Measurements from ENCODE around the gene LIN37. TPM values are rescaled to one million over a fixed set of nuclear protein-coding genes. Genes with fewer than 3 reads are reported as not detected.

The LIN37 gene
- total RNA-seq, 1 experiment from 2014 or later = 12.4 TPM

DNA sequence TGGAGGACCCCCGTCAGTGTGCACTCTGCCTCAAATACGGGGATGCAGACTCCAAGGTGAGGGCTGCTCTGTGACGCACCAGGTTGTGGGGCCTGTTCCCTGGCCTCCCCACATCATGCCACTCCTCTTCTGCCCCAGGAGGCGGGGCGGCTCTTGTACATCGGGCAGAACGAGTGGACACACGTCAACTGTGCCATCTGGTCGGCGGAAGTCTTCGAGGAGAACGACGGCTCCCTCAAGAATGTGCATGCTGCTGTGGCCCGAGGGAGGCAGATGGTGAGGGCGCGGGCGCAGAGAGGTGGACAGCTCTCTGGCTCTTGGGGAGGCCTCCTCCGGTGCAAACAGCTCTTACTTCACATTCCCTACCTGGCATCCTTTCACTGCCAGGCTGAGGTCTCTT lies 19.4 kb upstream of the LIN37 start:
- Mint-ChIP-seq H3K4me3 (ENCODE audit: low read depth, unreplicated experiment) (no peak overlapping the region), H3K27me3 (ENCODE audit: unreplicated experiment) (no peaks in the 10 kb centered on the region), H3K36me3 (ENCODE audit: insufficient read depth, unreplicated experiment) (peaks cover 56% of the 10 kb centered on the region), H3K9me3 (ENCODE audit: low read depth, unreplicated experiment) (no peaks in the 10 kb centered on the region), H3K27ac (ENCODE audit: unreplicated experiment) (no peak overlapping the region), H3K4me1 (ENCODE audit: low read depth, unreplicated experiment) (no peaks in the 10 kb centered on the region)
- intact Hi-C loops (cut with micrococcal nuclease; ENCODE audit: unreplicated experiment) = no loop called here
- CTCF ChIA-PET = interaction anchor here (0.6 kb wide), 1 partner anchor 34 kb away, joined by 5 read pairs; no protein-coding TSS in a partner anchor
- BruUV-seq (replicated peaks) = no TSS peak
- no peak for DNase-seq
- TF ChIP-seq, protein P1, sequence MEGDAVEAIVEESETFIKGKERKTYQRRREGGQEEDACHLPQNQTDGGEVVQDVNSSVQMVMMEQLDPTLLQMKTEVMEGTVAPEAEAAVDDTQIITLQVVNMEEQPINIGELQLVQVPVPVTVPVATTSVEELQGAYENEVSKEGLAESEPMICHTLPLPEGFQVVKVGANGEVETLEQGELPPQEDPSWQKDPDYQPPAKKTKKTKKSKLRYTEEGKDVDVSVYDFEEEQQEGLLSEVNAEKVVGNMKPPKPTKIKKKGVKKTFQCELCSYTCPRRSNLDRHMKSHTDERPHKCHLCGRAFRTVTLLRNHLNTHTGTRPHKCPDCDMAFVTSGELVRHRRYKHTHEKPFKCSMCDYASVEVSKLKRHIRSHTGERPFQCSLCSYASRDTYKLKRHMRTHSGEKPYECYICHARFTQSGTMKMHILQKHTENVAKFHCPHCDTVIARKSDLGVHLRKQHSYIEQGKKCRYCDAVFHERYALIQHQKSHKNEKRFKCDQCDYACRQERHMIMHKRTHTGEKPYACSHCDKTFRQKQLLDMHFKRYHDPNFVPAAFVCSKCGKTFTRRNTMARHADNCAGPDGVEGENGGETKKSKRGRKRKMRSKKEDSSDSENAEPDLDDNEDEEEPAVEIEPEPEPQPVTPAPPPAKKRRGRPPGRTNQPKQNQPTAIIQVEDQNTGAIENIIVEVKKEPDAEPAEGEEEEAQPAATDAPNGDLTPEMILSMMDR (IDR thresholded peaks at IDR 0.05; ENCODE audit: unreplicated experiment) = no peak

DNA sequence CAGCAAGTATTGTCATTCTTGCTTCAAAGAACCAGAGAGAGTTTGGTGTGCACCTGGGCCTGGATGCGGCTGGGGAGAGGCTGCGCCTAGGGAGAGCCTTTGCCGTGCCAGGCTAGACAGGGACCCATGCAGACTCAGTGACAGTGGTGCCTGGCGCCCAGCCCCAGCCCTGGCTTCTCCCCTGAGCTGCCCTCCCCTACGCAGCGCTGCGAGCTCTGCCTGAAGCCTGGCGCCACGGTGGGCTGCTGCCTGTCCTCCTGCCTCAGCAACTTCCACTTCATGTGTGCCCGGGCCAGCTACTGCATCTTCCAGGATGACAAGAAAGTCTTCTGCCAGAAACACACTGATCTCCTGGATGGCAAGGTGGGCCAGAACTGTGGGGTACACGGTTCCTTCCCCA lies 18.6 kb upstream of the LIN37 start:
- intact Hi-C loops (cut with micrococcal nuclease; ENCODE audit: unreplicated experiment) = no loop called here
- BruUV-seq (replicated peaks) = no TSS peak
- no peak for DNase-seq
- Mint-ChIP-seq H3K36me3 (ENCODE audit: insufficient read depth, unreplicated experiment) (peaks cover 56% of the 10 kb centered on the region), H3K27me3 (ENCODE audit: unreplicated experiment) (no peaks in the 10 kb centered on the region), H3K27ac (ENCODE audit: unreplicated experiment) (no peak overlapping the region), H3K4me3 (ENCODE audit: low read depth, unreplicated experiment) (no peak overlapping the region), H3K9me3 (ENCODE audit: low read depth, unreplicated experiment) (no peaks in the 10 kb centered on the region), H3K4me1 (ENCODE audit: low read depth, unreplicated experiment) (no peaks in the 10 kb centered on the region)
- CTCF ChIA-PET = no interaction called here
- TF ChIP-seq, protein P1 (IDR thresholded peaks at IDR 0.05; ENCODE audit: unreplicated experiment) = no peak

DNA sequence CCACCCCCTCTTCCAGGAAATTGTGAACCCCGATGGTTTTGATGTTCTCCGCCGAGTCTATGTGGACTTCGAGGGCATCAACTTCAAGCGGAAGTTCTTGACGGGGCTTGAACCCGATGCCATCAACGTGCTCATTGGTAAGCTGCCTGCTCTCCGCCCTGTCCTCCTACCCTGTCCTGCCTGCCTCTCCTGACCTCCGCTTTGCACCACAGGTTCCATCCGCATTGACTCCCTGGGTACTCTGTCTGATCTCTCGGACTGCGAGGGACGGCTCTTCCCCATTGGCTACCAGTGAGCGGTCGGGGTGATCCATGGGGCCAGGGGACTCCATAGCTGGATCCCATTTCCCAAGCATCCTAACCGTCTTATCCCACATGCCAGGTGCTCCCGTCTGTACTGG lies 18.1 kb upstream of the LIN37 start:
- no TSS peak for BruUV-seq (replicated peaks)
- intact Hi-C loops (cut with micrococcal nuclease; ENCODE audit: unreplicated experiment) = no loop called here
- Mint-ChIP-seq H3K36me3 (ENCODE audit: insufficient read depth, unreplicated experiment) (peaks cover 54% of the 10 kb centered on the region), H3K27ac (ENCODE audit: unreplicated experiment) (no peak overlapping the region), H3K4me3 (ENCODE audit: low read depth, unreplicated experiment) (no peak overlapping the region), H3K4me1 (ENCODE audit: low read depth, unreplicated experiment) (no peaks in the 10 kb centered on the region), H3K27me3 (ENCODE audit: unreplicated experiment) (no peaks in the 10 kb centered on the region), H3K9me3 (ENCODE audit: low read depth, unreplicated experiment) (no peaks in the 10 kb centered on the region)
- TF ChIP-seq, protein P1 (IDR thresholded peaks at IDR 0.05; ENCODE audit: unreplicated experiment) = no peak
- CTCF ChIA-PET = interaction anchor here (0.7 kb wide), 1 partner anchor 19 kb away, joined by 3 read pairs; no protein-coding TSS in a partner anchor
- no peak for DNase-seq

DNA sequence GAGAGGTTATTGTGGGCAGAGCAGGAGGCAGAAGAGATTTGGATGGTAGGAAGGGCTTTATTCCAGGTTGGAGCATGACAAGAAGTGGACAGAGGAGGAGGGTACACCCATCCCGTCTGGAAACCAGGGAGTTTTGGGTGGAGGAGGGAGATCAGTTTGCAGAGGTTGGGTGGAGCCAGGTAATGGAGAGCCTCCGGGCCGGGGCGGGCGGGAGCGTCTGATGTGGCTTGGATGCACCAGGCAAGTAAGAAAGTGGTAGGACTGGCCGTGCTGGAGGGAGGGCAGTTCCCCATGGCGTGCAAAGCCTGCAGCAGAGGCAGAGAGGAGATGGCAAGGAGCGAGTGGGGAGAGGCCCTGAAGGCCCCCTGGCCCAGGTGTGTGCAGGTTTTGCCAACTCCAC lies 17.0 kb upstream of the LIN37 start:
- intact Hi-C loops (cut with micrococcal nuclease; ENCODE audit: unreplicated experiment) = no loop called here
- CTCF ChIA-PET = interaction anchor here (0.6 kb wide), 2 partner anchors 153 to 1369 kb away, joined by 4 to 5 read pairs; no protein-coding TSS in a partner anchor
- TF ChIP-seq, protein P1 (IDR thresholded peaks at IDR 0.05; ENCODE audit: unreplicated experiment) = no peak
- BruUV-seq (replicated peaks) = no TSS peak
- Mint-ChIP-seq H3K9me3 (ENCODE audit: low read depth, unreplicated experiment) (no peaks in the 10 kb centered on the region), H3K4me3 (ENCODE audit: low read depth, unreplicated experiment) (no peak overlapping the region), H3K27ac (ENCODE audit: unreplicated experiment) (no peak overlapping the region), H3K4me1 (ENCODE audit: low read depth, unreplicated experiment) (no peaks in the 10 kb centered on the region), H3K27me3 (ENCODE audit: unreplicated experiment) (no peaks in the 10 kb centered on the region), H3K36me3 (ENCODE audit: insufficient read depth, unreplicated experiment) (peaks cover 54% of the 10 kb centered on the region)
- DNase-seq = no peak
